ENCODE measurements around the gene VPS35L.

Gene VPS35L

GRCh38 chr16:19567560-19567959 is 12.1 kb downstream of the VPS35L start:
- Histone ChIP-seq H3K27me3 (ENCODE audit: insufficient read depth, low read length) (no peaks in the 10 kb centered on the region), H3K4me1 (ENCODE audit: insufficient read depth, low read length) (no peaks in the 10 kb centered on the region), H3K9ac (ENCODE audit: low read depth, low read length) (no peak overlapping the region), H3K36me3 (ENCODE audit: insufficient read depth, low read length) (peaks cover 63% of the 10 kb centered on the region), H3K4me3 (ENCODE audit: low read length) (no peak overlapping the region), H3K9me3 (ENCODE audit: insufficient read depth, low read depth, low read length) (peaks cover 4% of the 10 kb centered on the region; the same call in 1 of the 2 replicates), H3K27ac (ENCODE audit: low read depth, low read length) (no peak overlapping the region)
- WGBS: 95% methylated on average over 7 of the region's 8 CpGs

GRCh38 chr16:19573997-19574396 is 18.5 kb downstream of the VPS35L start:
- H3K9ac ChIP-seq (ENCODE audit: low read depth, low read length): no peak overlapping the region
- H3K4me1 ChIP-seq (ENCODE audit: insufficient read depth, low read length): no peaks in the 10 kb centered on the region
- H3K36me3 ChIP-seq (ENCODE audit: insufficient read depth, low read length): peaks cover 86% of the 10 kb centered on the region
- no peak overlapping the region for H3K27ac ChIP-seq (ENCODE audit: low read depth, low read length)
- no peak overlapping the region for H3K4me3 ChIP-seq (ENCODE audit: low read length)
- 99% methylated on average over 9 of the region's 9 CpGs for WGBS
- H3K9me3 ChIP-seq (ENCODE audit: insufficient read depth, low read depth, low read length): no peaks in the 10 kb centered on the region
- H3K27me3 ChIP-seq (ENCODE audit: insufficient read depth, low read length): no peaks in the 10 kb centered on the region

GRCh38 chr16:19574615-19575014 is 19.1 kb downstream of the VPS35L start:
- Histone ChIP-seq H3K36me3 (ENCODE audit: insufficient read depth, low read length) (peaks cover 84% of the 10 kb centered on the region), H3K9ac (ENCODE audit: low read depth, low read length) (no peak overlapping the region), H3K27me3 (ENCODE audit: insufficient read depth, low read length) (no peaks in the 10 kb centered on the region), H3K27ac (ENCODE audit: low read depth, low read length) (no peak overlapping the region), H3K9me3 (ENCODE audit: insufficient read depth, low read depth, low read length) (no peaks in the 10 kb centered on the region), H3K4me1 (ENCODE audit: insufficient read depth, low read length) (no peaks in the 10 kb centered on the region), H3K4me3 (ENCODE audit: low read length) (no peak overlapping the region)
- WGBS: 97% methylated on average over 1 of the region's 2 CpGs

- 93% methylated on average over 10 of the region's 10 CpGs for WGBS
- Histone ChIP-seq H3K27me3 (ENCODE audit: insufficient read depth, low read length) (no peaks in the 10 kb centered on the region), H3K9me3 (ENCODE audit: insufficient read depth, low read depth, low read length) (peaks cover 8% of the 10 kb centered on the region), H3K36me3 (ENCODE audit: insufficient read depth, low read length) (peaks cover 88% of the 10 kb centered on the region), H3K4me3 (ENCODE audit: low read length) (no peak overlapping the region), H3K9ac (ENCODE audit: low read depth, low read length) (no peak overlapping the region), H3K27ac (ENCODE audit: low read depth, low read length) (no peak overlapping the region), H3K4me1 (ENCODE audit: insufficient read depth, low read length) (no peaks in the 10 kb centered on the region)
Observed at GRCh38 chr16:19578378-19578971, 23.0 kb downstream of the VPS35L start.

- Histone ChIP-seq H3K9ac (ENCODE audit: low read depth, low read length) (no peak overlapping the region), H3K9me3 (ENCODE audit: insufficient read depth, low read depth, low read length) (peaks cover 8% of the 10 kb centered on the region), H3K27ac (ENCODE audit: low read depth, low read length) (no peak overlapping the region), H3K4me3 (ENCODE audit: low read length) (no peak overlapping the region), H3K36me3 (ENCODE audit: insufficient read depth, low read length) (peaks cover 74% of the 10 kb centered on the region), H3K4me1 (ENCODE audit: insufficient read depth, low read length) (no peaks in the 10 kb centered on the region), H3K27me3 (ENCODE audit: insufficient read depth, low read length) (no peaks in the 10 kb centered on the region)
- WGBS: 94% methylated on average over 9 of the region's 10 CpGs
Observed at GRCh38 chr16:19582050-19582831, 26.7 kb downstream of the VPS35L start.

GRCh38 chr16:19583665-19584300 is 28.3 kb downstream of the VPS35L start:
- H3K4me3 ChIP-seq (ENCODE audit: low read length): no peak overlapping the region
- no peaks in the 10 kb centered on the region for H3K27me3 ChIP-seq (ENCODE audit: insufficient read depth, low read length)
- no peak overlapping the region for H3K9ac ChIP-seq (ENCODE audit: low read depth, low read length)
- peaks cover 8% of the 10 kb centered on the region for H3K9me3 ChIP-seq (ENCODE audit: insufficient read depth, low read depth, low read length)
- no peaks in the 10 kb centered on the region for H3K4me1 ChIP-seq (ENCODE audit: insufficient read depth, low read length)
- H3K36me3 ChIP-seq (ENCODE audit: insufficient read depth, low read length): peaks cover 61% of the 10 kb centered on the region
- 60% methylated on average over 4 of the region's 5 CpGs for WGBS
- H3K27ac ChIP-seq (ENCODE audit: low read depth, low read length): no peak overlapping the region

GRCh38 chr16:19588661-19589060 is 33.2 kb downstream of the VPS35L start:
- Histone ChIP-seq H3K4me1 (ENCODE audit: insufficient read depth, low read length) (no peaks in the 10 kb centered on the region), H3K36me3 (ENCODE audit: insufficient read depth, low read length) (peaks cover 40% of the 10 kb centered on the region), H3K27ac (ENCODE audit: low read depth, low read length) (no peak overlapping the region), H3K9me3 (ENCODE audit: insufficient read depth, low read depth, low read length) (no peaks in the 10 kb centered on the region), H3K27me3 (ENCODE audit: insufficient read depth, low read length) (no peaks in the 10 kb centered on the region), H3K4me3 (ENCODE audit: low read length) (no peak overlapping the region), H3K9ac (ENCODE audit: low read depth, low read length) (no peak overlapping the region)
- 96% methylated on average over 5 of the region's 5 CpGs for WGBS

GRCh38 chr16:19589106-19589505 is 33.6 kb downstream of the VPS35L start:
- peaks cover 36% of the 10 kb centered on the region for H3K36me3 ChIP-seq (ENCODE audit: insufficient read depth, low read length)
- no peak overlapping the region for H3K27ac ChIP-seq (ENCODE audit: low read depth, low read length)
- 95% methylated on average over 5 of the region's 5 CpGs for WGBS

GRCh38 chr16:19589771-19590302 is 34.3 kb downstream of the VPS35L start:
- Histone ChIP-seq H3K36me3 (ENCODE audit: insufficient read depth, low read length) (peaks cover 33% of the 10 kb centered on the region), H3K9me3 (ENCODE audit: insufficient read depth, low read depth, low read length) (no peaks in the 10 kb centered on the region), H3K27me3 (ENCODE audit: insufficient read depth, low read length) (no peaks in the 10 kb centered on the region), H3K27ac (ENCODE audit: low read depth, low read length) (no peak overlapping the region), H3K9ac (ENCODE audit: low read depth, low read length) (no peak overlapping the region), H3K4me1 (ENCODE audit: insufficient read depth, low read length) (peaks cover 4% of the 10 kb centered on the region; the same call in 1 of the 2 replicates), H3K4me3 (ENCODE audit: low read length) (no peak overlapping the region)
- 94% methylated on average over 4 of the region's 8 CpGs for WGBS

More at GRCh38 chr16:19589106-19589505, 33.6 kb downstream of the VPS35L start:
- Histone ChIP-seq H3K9ac (ENCODE audit: low read depth, low read length) (no peak overlapping the region), H3K4me3 (ENCODE audit: low read length) (no peak overlapping the region), H3K27me3 (ENCODE audit: insufficient read depth, low read length) (no peaks in the 10 kb centered on the region), H3K4me1 (ENCODE audit: insufficient read depth, low read length) (no peaks in the 10 kb centered on the region), H3K9me3 (ENCODE audit: insufficient read depth, low read depth, low read length) (no peaks in the 10 kb centered on the region)

GRCh38 chr16:19595043-19595767 is 39.7 kb downstream of the VPS35L start:
- Histone ChIP-seq H3K27me3 (ENCODE audit: insufficient read depth, low read length) (no peaks in the 10 kb centered on the region), H3K4me1 (ENCODE audit: insufficient read depth, low read length) (peaks cover 5% of the 10 kb centered on the region; the same call in 1 of the 2 replicates), H3K9ac (ENCODE audit: low read depth, low read length) (0 out of 2 replicates have a peak overlapping the region, but pooled peaks have one; percentile 0), H3K36me3 (ENCODE audit: insufficient read depth, low read length) (peaks cover 29% of the 10 kb centered on the region), H3K27ac (ENCODE audit: low read depth, low read length) (no peak overlapping the region), H3K4me3 (ENCODE audit: low read length) (no peak overlapping the region), H3K9me3 (ENCODE audit: insufficient read depth, low read depth, low read length) (no peaks in the 10 kb centered on the region)
- 90% methylated on average over 19 of the region's 19 CpGs for WGBS

Data from HUES64 (cell line).